HepG2 (cell line): ENCODE results near the gene POGK. TPM values are rescaled to one million over a fixed set of nuclear protein-coding genes. Genes with fewer than 3 reads are reported as not detected.

ENCODE experiments used
- ATF4 ChIP-seq, 2 experiments: fragments of 450-650 bp in 1 of 2; sonication (generic) in 1 of 2; formaldehyde crosslinking; IDR thresholded peaks; 2 replicates each; pipeline versions ENCODE4 v1.5.0 to v1.8.0; 2020 to 2022; ENCODE audit warnings: mild to moderate bottlenecking in 1 of 2, missing genetic modification reagents in 1 of 2
- ATRX ChIP-seq: sonication (generic); formaldehyde crosslinking; IDR thresholded peaks from 2 replicates; pipeline ENCODE4 v1.4.0; 2020; ENCODE audit warnings: missing genetic modification reagents, borderline replicate concordance
- CSRNP2 ChIP-seq: sonication (generic); formaldehyde crosslinking; conservative IDR thresholded peaks from 2 replicates; pipeline ENCODE4 v1.8.0; 2022; ENCODE audit warnings: low read depth, missing genetic modification reagents
- FIP1L1 ChIP-seq: fragments of 200-400 bp; formaldehyde crosslinking; IDR thresholded peaks from 2 replicates; pipeline ENCODE4 v1.6.1; 2018; ENCODE audit warnings: low read depth, mild to moderate bottlenecking, low read length, moderate library complexity, borderline replicate concordance; ENCODE audit not compliant: insufficient read depth
- GZF1 ChIP-seq: sonication (generic); formaldehyde crosslinking; IDR thresholded peaks from 2 replicates; pipeline ENCODE4 v1.5.1; 2020; ENCODE audit warnings: mild to moderate bottlenecking, missing genetic modification reagents
- HNRNPLL ChIP-seq: fragments of 200-400 bp; formaldehyde crosslinking; IDR thresholded peaks from 2 replicates; pipeline ENCODE4 v1.6.1; 2017; ENCODE audit warnings: mild to moderate bottlenecking, low read depth, low read length; ENCODE audit not compliant: poor library complexity, severe bottlenecking
- HNRNPUL1 ChIP-seq: fragments of 200-400 bp; formaldehyde crosslinking; IDR thresholded peaks from 2 replicates; pipeline ENCODE4 v1.6.1; 2017; ENCODE audit warnings: low read depth, mild to moderate bottlenecking, low read length, moderate library complexity
- IKZF1 ChIP-seq: fragments of 450-650 bp; IDR thresholded peaks from 2 replicates; pipeline ENCODE4 v1.7.1; 2016
- KLF15 ChIP-seq: sonication (generic); formaldehyde crosslinking; IDR thresholded peaks from 2 replicates; pipeline ENCODE4 v1.8.1; 2023; ENCODE audit warnings: borderline replicate concordance, mild to moderate bottlenecking, inconsistent platforms, missing genetic modification reagents, mixed read lengths
- MIER3 ChIP-seq: IDR thresholded peaks from 2 replicates; pipeline ENCODE4 v1.6.1; 2016; ENCODE audit warnings: missing compliant biosample characterization, borderline replicate concordance
- MZF1 ChIP-seq: sonication (generic); formaldehyde crosslinking; IDR thresholded peaks from 2 replicates; pipeline ENCODE4 v1.8.1; 2023; ENCODE audit warnings: mild to moderate bottlenecking, missing genetic modification reagents, borderline replicate concordance
- NPAS2 ChIP-seq: sonication (generic); formaldehyde crosslinking; IDR thresholded peaks from 2 replicates; pipeline ENCODE4 v1.8.0; 2022; ENCODE audit warnings: mild to moderate bottlenecking, missing genetic modification reagents, borderline replicate concordance
- SP4 ChIP-seq: sonication (generic); formaldehyde crosslinking; IDR thresholded peaks from 2 replicates; pipeline ENCODE4 v1.8.1; 2023; ENCODE audit warnings: mild to moderate bottlenecking, missing genetic modification reagents
- TBX3 ChIP-seq: fragments of 450-650 bp; IDR thresholded peaks from 2 replicates; pipeline ENCODE4 v1.6.1; 2017; ENCODE audit warnings: antibody characterized with exemption, mild to moderate bottlenecking, inconsistent platforms, borderline replicate concordance
- THAP11 ChIP-seq: IDR thresholded peaks from 2 replicates; pipeline ENCODE4 v1.6.1; 2016; ENCODE audit warnings: missing biosample characterization, missing genetic modification reagents
- ZFP37 ChIP-seq: sonication (generic); formaldehyde crosslinking; IDR thresholded peaks from 2 replicates; pipeline ENCODE4 v1.4.0; 2020; ENCODE audit warnings: missing genetic modification reagents, borderline replicate concordance
- ZNF12 ChIP-seq: sonication (generic); formaldehyde crosslinking; IDR thresholded peaks from 2 replicates; pipeline ENCODE4 v1.5.0; 2020; ENCODE audit warnings: missing genetic modification reagents
- ZNF205 ChIP-seq: IDR thresholded peaks from 2 replicates; pipeline ENCODE4 v1.6.1; 2018; ENCODE audit warnings: missing biosample characterization, missing genetic modification reagents
- ZNF501 ChIP-seq: sonication (generic); formaldehyde crosslinking; IDR thresholded peaks from 2 replicates; pipeline ENCODE4 v1.5.1; 2020; ENCODE audit warnings: mild to moderate bottlenecking, moderate library complexity, missing genetic modification reagents
- ZNF7 ChIP-seq: IDR thresholded peaks from 2 replicates; pipeline ENCODE4 v1.6.1; 2016; ENCODE audit warnings: missing biosample characterization, missing genetic modification reagents
- ZNF761 ChIP-seq: sonication (generic); formaldehyde crosslinking; conservative IDR thresholded peaks from 2 replicates; pipeline ENCODE4 v1.4.0; 2020; ENCODE audit warnings: mild to moderate bottlenecking, missing genetic modification reagents
- ZSCAN22 ChIP-seq: sonication (generic); formaldehyde crosslinking; IDR thresholded peaks from 2 replicates; pipeline ENCODE4 v1.4.0; 2020; ENCODE audit warnings: mild to moderate bottlenecking, missing genetic modification reagents
- polyA plus RNA-seq, 8 experiments: library from polyadenylated mRNA; depleted of rRNA in 3 of 8; stranded (reverse) in 7 of 8; unstranded in 1 of 8; fragments of >200 nt; fragmentation: Illumina TruSeq in 4 of 8; extraction: Trizol in 4 of 8; gene quantifications; 2 replicates each; pipeline versions ENCODE4 v1.2.1 to v1.2.3, GENCODE V29; 2011 to 2016; ENCODE audit warnings: low read depth in 4 of 8, missing spikeins in 1 of 8, mixed read lengths in 1 of 8; ENCODE audit not compliant: insufficient read depth in 1 of 8
- total RNA-seq, 5 experiments: library from RNA; depleted of rRNA; stranded (reverse); fragments of >200 nt; fragmentation: Illumina TruSeq; extraction: Trizol; gene quantifications; 2 replicates each; pipeline ENCODE4 v1.2.3, GENCODE V29; 2016; ENCODE audit warnings: low read depth in 1 of 5
- TF ChIP-seq, protein P1 (sequence below): sonication (generic); formaldehyde crosslinking; IDR thresholded peaks from 2 replicates; pipeline ENCODE4 v1.5.1; 2020; ENCODE audit warnings: missing genetic modification reagents, mild to moderate bottlenecking, borderline replicate concordance
- TF ChIP-seq, protein P2 (sequence below): IDR thresholded peaks from 2 replicates; pipeline ENCODE4 v1.6.1; 2016; ENCODE audit warnings: mild to moderate bottlenecking, missing biosample characterization, missing genetic modification reagents
- TF ChIP-seq, protein P3 (sequence below): sonication (generic); formaldehyde crosslinking; IDR thresholded peaks from 2 replicates; pipeline ENCODE4 v1.4.0; 2020; ENCODE audit warnings: low read depth, mild to moderate bottlenecking, missing genetic modification reagents

The POGK gene
- total and polyA plus RNA-seq, 2 of the 13 experiments (the other 11 are each of a cell fraction or from before 2014, with no cell fraction given), result 4.8 to 16.2 TPM

DNA sequence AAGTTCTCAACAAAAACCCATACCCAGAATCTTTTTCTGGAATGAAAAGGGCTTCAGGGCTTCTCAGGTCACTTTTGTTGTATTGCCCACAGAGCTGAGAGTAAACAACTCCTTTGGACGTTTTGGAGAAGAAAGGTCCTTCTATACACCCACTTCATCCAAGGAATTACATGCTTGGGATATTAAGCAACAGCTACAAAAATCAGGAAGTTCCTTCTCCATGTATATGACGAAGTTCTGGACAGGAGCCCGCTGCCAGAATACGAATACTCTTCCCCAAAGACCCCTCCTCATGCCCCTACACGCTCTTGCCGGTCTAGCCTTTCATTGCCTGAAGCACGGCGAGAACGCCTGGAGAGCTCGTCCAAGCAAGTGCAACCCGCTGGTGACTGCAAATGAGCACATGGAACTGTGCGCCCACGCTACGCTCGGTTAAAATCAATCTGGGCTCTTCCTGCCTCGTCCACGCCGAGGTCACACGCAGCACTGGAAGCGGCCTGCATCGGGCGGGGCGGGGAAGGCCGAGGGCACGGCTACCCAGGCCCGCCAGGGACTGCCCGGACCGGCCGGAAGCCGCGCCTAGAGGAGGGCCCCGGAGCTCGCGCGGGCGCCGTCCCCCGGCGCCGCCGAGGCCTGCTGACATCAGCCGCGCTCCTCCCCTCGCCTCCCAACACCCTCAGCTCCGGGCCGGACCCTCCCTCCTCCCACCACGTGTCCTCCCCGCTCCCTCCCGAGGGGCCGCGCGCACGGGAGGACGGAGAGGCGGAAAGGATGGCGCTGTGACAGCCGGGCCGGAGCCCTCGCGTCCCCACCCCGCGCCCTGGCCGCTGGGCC, at the start of gene POGK (continued):
- TF ChIP-seq, protein P1, sequence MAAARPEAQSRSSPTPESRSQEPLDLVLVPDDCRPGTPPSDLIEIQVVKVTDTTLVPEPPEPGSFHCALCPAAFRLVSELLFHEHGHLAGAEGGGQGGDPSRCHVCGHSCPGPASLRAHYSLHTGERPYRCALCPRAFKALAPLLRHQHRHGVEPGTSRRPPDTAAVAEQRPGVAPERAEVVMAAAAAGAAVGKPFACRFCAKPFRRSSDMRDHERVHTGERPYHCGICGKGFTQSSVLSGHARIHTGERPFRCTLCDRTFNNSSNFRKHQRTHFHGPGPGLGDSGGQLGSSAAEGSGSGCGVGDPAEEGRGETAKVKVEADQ (CRISPR knock-in tag), result peak; percentile 92
- TF ChIP-seq ZNF12 (CRISPR knock-in tag) (no peak), GZF1 (0 out of 2 replicates have a peak, but pooled peaks have one; percentile 75), TBX3 (no peak), CSRNP2 (CRISPR knock-in tag) (no peak), MZF1 (CRISPR knock-in tag) (no peak), ZFP37 (CRISPR knock-in tag) (peak; percentile 72; the same call in 1 of the 2 replicates), KLF15 (CRISPR knock-in tag) (peak; percentile 90; the same call in 1 of the 2 replicates), IKZF1 (no peak), ATF4 (CRISPR knock-in tag; IDR thresholded peaks at IDR 0.05) (peak in 1 of 2 experiments; percentile 48; a peak in 1 of 4 replicates), ATRX (CRISPR knock-in tag) (no peak), ZSCAN22 (CRISPR knock-in tag) (no peak), NPAS2 (CRISPR knock-in tag) (no peak), FIP1L1 (no peak), THAP11 (CRISPR knock-in tag) (peak; percentile 64; the same call in 1 of the 2 replicates), ZNF761 (CRISPR knock-in tag) (no peak), HNRNPLL (peak; percentile 53), ZNF205 (peak; percentile 80; the same call in 1 of the 2 replicates), HNRNPUL1 (no peak), MIER3 (CRISPR knock-in tag) (no peak), SP4 (CRISPR knock-in tag) (peak; percentile 86), ZNF7 (no peak), ZNF501 (CRISPR knock-in tag) (peak; percentile 32; the same call in 1 of the 2 replicates)
- TF ChIP-seq, protein P2, sequence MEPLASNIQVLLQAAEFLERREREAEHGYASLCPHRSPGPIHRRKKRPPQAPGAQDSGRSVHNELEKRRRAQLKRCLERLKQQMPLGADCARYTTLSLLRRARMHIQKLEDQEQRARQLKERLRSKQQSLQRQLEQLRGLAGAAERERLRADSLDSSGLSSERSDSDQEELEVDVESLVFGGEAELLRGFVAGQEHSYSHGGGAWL (CRISPR knock-in tag), result peak; percentile 93
- TF ChIP-seq, protein P3, sequence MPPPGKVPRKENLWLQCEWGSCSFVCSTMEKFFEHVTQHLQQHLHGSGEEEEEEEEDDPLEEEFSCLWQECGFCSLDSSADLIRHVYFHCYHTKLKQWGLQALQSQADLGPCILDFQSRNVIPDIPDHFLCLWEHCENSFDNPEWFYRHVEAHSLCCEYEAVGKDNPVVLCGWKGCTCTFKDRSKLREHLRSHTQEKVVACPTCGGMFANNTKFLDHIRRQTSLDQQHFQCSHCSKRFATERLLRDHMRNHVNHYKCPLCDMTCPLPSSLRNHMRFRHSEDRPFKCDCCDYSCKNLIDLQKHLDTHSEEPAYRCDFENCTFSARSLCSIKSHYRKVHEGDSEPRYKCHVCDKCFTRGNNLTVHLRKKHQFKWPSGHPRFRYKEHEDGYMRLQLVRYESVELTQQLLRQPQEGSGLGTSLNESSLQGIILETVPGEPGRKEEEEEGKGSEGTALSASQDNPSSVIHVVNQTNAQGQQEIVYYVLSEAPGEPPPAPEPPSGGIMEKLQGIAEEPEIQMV, result 0 out of 2 replicates have a peak, but pooled peaks have one; percentile 67
